Natural killer cell (primary cell): ENCODE results near the gene GDAP1L1. TPM values are rescaled to one million over a fixed set of nuclear protein-coding genes. Genes with fewer than 3 reads are reported as not detected.

Experiments used
- ATAC-seq, 3 donors: fragments of 150-1000 bp in 2 of 3; fragments of 200-7000 bp in 1 of 3; cut with Tn5 transposase; 1 replicate in 1 of 3; 2 replicates in 2 of 3; pipeline ENCODE4 v1.10.0; 2021; ENCODE audit warnings: mild to moderate bottlenecking in 2 of 3, moderate library complexity in 2 of 3
- DNase-seq, 2 donors: peaks; one replicate each; pipeline versions ENCODE4 v3.0.0 to v3.0.0-alpha.2; 2013 to 2021; ENCODE audit warnings: mixed read lengths in 1 of 2
- H3K27ac ChIP-seq: one replicate; pipeline ENCODE4 v1.5.1; 2013; ENCODE audit warnings: mild to moderate bottlenecking, low read length
- H3K27me3 ChIP-seq: one replicate; pipeline ENCODE4 v1.6.1; 2013; ENCODE audit warnings: low read length; ENCODE audit not compliant: control insufficient read depth, insufficient read depth
- H3K36me3 ChIP-seq: one replicate; pipeline ENCODE4 v1.6.1; 2013; ENCODE audit warnings: low read length; ENCODE audit not compliant: control insufficient read depth, insufficient read depth
- H3K4me1 ChIP-seq: one replicate; pipeline ENCODE4 v1.6.1; 2013; ENCODE audit warnings: low read length; ENCODE audit not compliant: control insufficient read depth, insufficient read depth
- H3K4me3 ChIP-seq: one replicate; pipeline ENCODE4 v1.5.1; 2013; ENCODE audit warnings: low read length
- H3K9me3 ChIP-seq: one replicate; pipeline ENCODE4 v1.6.1; 2013; ENCODE audit warnings: low read length; ENCODE audit not compliant: control insufficient read depth, insufficient read depth
- H3K27ac Mint-ChIP-seq, 2 donors: one replicate each; pipeline ENCODE4 v1.8.0; 2022; ENCODE audit warnings: mild to moderate bottlenecking in 2 of 2, mixed read lengths in 2 of 2, moderate library complexity in 1 of 2
- H3K27me3 Mint-ChIP-seq, 2 donors: one replicate each; pipeline ENCODE4 v1.8.0; 2022; ENCODE audit warnings: low read depth in 2 of 2, mixed read lengths in 2 of 2
- H3K36me3 Mint-ChIP-seq: one replicate; pipeline ENCODE4 v1.8.0; 2022; ENCODE audit warnings: mixed read lengths
- H3K4me1 Mint-ChIP-seq, 2 donors: one replicate each; pipeline ENCODE4 v1.8.0; 2022; ENCODE audit warnings: mixed read lengths in 2 of 2
- H3K4me3 Mint-ChIP-seq: one replicate; pipeline ENCODE4 v1.8.0; 2022; ENCODE audit warnings: mild to moderate bottlenecking, moderate library complexity, mixed read lengths
- H3K9me3 Mint-ChIP-seq, 2 donors: one replicate each; pipeline ENCODE4 v1.8.0; 2022; ENCODE audit warnings: mixed read lengths in 2 of 2
- CTCF ChIP-seq: fragments of 200-600 bp; IDR thresholded peaks from one replicate; pipeline ENCODE4 v1.8.0; 2022; ENCODE audit warnings: antibody characterized with exemption
- WGBS: methylation state at CpG from one replicate; pipeline ENCODE4 v1.1.7; 2013; ENCODE audit warnings: missing lambda C conversion rate; ENCODE audit not compliant: insufficient coverage; 5-methylcytosine and 5-hydroxymethylcytosine counted together
- intact Hi-C: fragments of 100-400 bp; cut with micrococcal nuclease; formaldehyde crosslinking; loops from one replicate; pipeline ENCODE4 v1.14.2; 2022
- total RNA-seq, 4 donors: library from RNA; stranded (reverse); fragments of 120-200 nt in 1 of 4; gene quantifications; one replicate each; pipeline versions ENCODE4 v1.2.3 to v1.2.4, GENCODE V29; 2013 to 2022

The GDAP1L1 gene
- total RNA-seq, 3 donors from 2014 or later (not counting 1 experiment from before 2014, with no cell fraction given) = not detected

- ATAC-seq = no peak
- peak in 1 of 2 donors; percentile 6 for DNase-seq
- Mint-ChIP-seq H3K27me3 (no peaks in the 10 kb centered on the region), H3K4me1 (peaks cover 54 to 63% of the 10 kb centered on the region in 2 donors), H3K27ac (no peak overlapping the region), H3K9me3 (no peaks in the 10 kb centered on the region), H3K4me3 (peak overlapping the region; percentile 4), H3K36me3 (peaks cover 6% of the 10 kb centered on the region)
- Histone ChIP-seq H3K9me3 (no peaks in the 10 kb centered on the region), H3K4me3 (no peak overlapping the region), H3K36me3 (no peaks in the 10 kb centered on the region), H3K27me3 (no peaks in the 10 kb centered on the region), H3K4me1 (peaks cover 37% of the 10 kb centered on the region), H3K27ac (no peak overlapping the region)
- no peak for TF ChIP-seq CTCF
- 94% methylated on average over 4 of the region's 4 CpGs for WGBS
- intact Hi-C loops = loop anchor here (10.0 kb wide), 1 partner anchor 252 kb away; no protein-coding TSS in a partner anchor
These were observed 34.3 kb upstream of the GDAP1L1 start for GRCh38 chr20:44212792-44213191.

- Mint-ChIP-seq H3K36me3 (peaks cover 6% of the 10 kb centered on the region), H3K4me1 (peaks cover 54 to 66% of the 10 kb centered on the region in 2 donors), H3K4me3 (peak overlapping the region; percentile 69), H3K27ac (peak overlapping the region; percentile 5 to 75), H3K27me3 (no peaks in the 10 kb centered on the region), H3K9me3 (no peaks in the 10 kb centered on the region)
- H3K27me3 ChIP-seq = no peaks in the 10 kb centered on the region
- intact Hi-C loops = loop anchor here (1.0 to 10.0 kb wide), 5 partner anchors 172 to 522 kb away; no protein-coding TSS in a partner anchor
- DNase-seq (peak; percentile 55 to 86), ATAC-seq (peak in 1 of 3 donors; percentile 11)
- no peak overlapping the region for H3K4me3 ChIP-seq
- WGBS = 52% methylated on average over 7 of the region's 7 CpGs
- peaks cover 42% of the 10 kb centered on the region for H3K4me1 ChIP-seq
- H3K9me3 ChIP-seq = no peaks in the 10 kb centered on the region
- H3K27ac ChIP-seq = no peak overlapping the region
- TF ChIP-seq CTCF = peak; percentile 78
- H3K36me3 ChIP-seq = no peaks in the 10 kb centered on the region
These were observed 32.0 kb upstream of the GDAP1L1 start for GRCh38 chr20:44215125-44215524.

GRCh38 chr20:44217342-44218092, 29.6 kb upstream of the GDAP1L1 start:
- TF ChIP-seq CTCF = peak; percentile 98
- intact Hi-C loops = loop anchor here (1.0 to 10.0 kb wide), 5 partner anchors 94 to 520 kb away; partner anchors contain the start of gene FITM2
- Mint-ChIP-seq H3K4me3 (peak overlapping the region; percentile 92), H3K27me3 (no peaks in the 10 kb centered on the region), H3K27ac (peak overlapping the region; percentile 37 to 68), H3K9me3 (no peaks in the 10 kb centered on the region), H3K4me1 (peaks cover 49 to 54% of the 10 kb centered on the region in 2 donors), H3K36me3 (peaks cover 6% of the 10 kb centered on the region)
- no peaks in the 10 kb centered on the region for H3K36me3 ChIP-seq
- ATAC-seq = peak; percentile 65 to 73 (median 70)
- H3K27ac ChIP-seq = peak overlapping the region; percentile 52
- DNase-seq = peak; percentile 53 to 90
- peaks cover 31% of the 10 kb centered on the region for H3K4me1 ChIP-seq
- 25% methylated on average over 9 of the region's 11 CpGs for WGBS
- H3K9me3 ChIP-seq = no peaks in the 10 kb centered on the region
- H3K27me3 ChIP-seq = no peaks in the 10 kb centered on the region
- peak overlapping the region; percentile 2 for H3K4me3 ChIP-seq
